Measurements from ENCODE around the gene INPP4A. TPM values are rescaled to one million over a fixed set of nuclear protein-coding genes. Genes with fewer than 3 reads are reported as not detected.

The INPP4A gene
- total and polyA plus RNA-seq, 8 donors = 4.0 to 13.4 (median 7.3) TPM

- H3K4me1 ChIP-seq = peaks cover 5 to 25% (median 22%) of the 10 kb centered on the region in 3 donors
Observed at GRCh38 chr2:98483257-98483861, 38.7 kb downstream of the INPP4A start.

GRCh38 chr2:98484121-98484557 lies 39.5 kb downstream of the INPP4A start:
- H3K4me1 ChIP-seq = peaks cover 5 to 25% (median 22%) of the 10 kb centered on the region in 3 donors
- no peak for FAIRE-seq

More at GRCh38 chr2:98483257-98483861, 38.7 kb downstream of the INPP4A start:
- TF ChIP-seq CTCF (IDR thresholded peaks at IDR 0.05) = no peak
- intact Hi-C loops (cut with DNase I) = no loop called here
- Histone ChIP-seq H3K27me3 (no peaks in the 10 kb centered on the region), H3K36me3 (no peaks in the 10 kb centered on the region), H3K9me3 (no peaks in the 10 kb centered on the region), H3K4me3 (no peak overlapping the region), H3K27ac (no peak overlapping the region)
- ATAC-seq = no peak
- no peak for FAIRE-seq
- WGBS, 2 donors = 92 to 94% methylated on average over 6 of the region's 6 CpGs
- DNase-seq = peak in 1 of 6 donors; percentile 31

DNA sequence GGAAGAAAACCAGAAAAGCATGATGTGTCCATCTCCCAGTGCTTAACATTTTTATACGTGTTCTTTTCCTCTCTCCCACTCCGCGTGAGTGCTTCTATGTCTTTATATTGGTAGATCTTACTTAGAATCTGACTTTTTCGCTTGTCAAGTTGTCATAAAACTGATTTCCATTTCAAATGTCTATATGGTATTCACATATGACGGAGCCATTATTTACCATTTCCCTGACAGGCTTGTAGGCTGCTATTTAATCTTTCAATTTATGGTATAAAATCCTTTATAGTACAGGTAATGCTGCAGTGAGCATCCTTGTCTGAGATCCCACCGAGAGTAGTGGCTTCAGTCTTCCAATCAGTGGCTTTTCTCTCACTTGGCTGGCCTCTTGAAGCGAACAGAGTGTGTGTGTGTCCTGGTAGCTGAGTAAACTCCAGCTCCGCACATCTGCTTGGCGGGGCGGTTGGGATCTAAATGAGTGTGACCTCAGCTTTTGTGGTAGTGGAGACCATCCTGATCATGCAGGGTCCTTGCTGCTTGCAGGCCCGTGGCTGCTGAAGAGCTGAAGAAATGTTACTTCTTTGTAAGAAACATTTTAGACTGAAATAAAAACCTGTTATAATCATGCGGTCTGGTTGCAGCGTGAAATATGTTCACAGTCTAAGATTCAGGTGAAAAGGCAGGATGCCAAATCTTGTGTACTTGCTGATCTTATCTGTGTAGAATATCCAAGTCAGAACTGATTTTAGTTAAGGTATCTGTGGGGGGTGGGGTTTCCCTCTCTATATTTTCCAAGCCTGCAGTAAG lies 40.2 kb downstream of the INPP4A start:
- H3K36me3 ChIP-seq = no peaks in the 10 kb centered on the region
- no peaks in the 10 kb centered on the region for H3K27me3 ChIP-seq
- H3K4me3 ChIP-seq = no peak overlapping the region
- H3K4me1 ChIP-seq = peaks cover 5 to 18% (median 16%) of the 10 kb centered on the region in 3 donors
- peak in 1 of 6 donors; percentile 32 for DNase-seq
- ATAC-seq = no peak
- WGBS, 2 donors = 80 to 84% methylated on average over 13 of the region's 13 CpGs
- FAIRE-seq = no peak
- H3K9me3 ChIP-seq = no peaks in the 10 kb centered on the region
- H3K27ac ChIP-seq = no peak overlapping the region
- intact Hi-C loops (cut with DNase I) = no loop called here
- TF ChIP-seq CTCF (IDR thresholded peaks at IDR 0.05) = no peak

More at GRCh38 chr2:98484121-98484557, 39.5 kb downstream of the INPP4A start:
- no peaks in the 10 kb centered on the region for H3K27me3 ChIP-seq
- no peaks in the 10 kb centered on the region for H3K9me3 ChIP-seq
- peak in 2 of 4 donors; percentile 24 to 26 for ATAC-seq
- H3K4me3 ChIP-seq = no peak overlapping the region
- peak in 1 of 6 donors; percentile 29 for DNase-seq
- TF ChIP-seq CTCF (IDR thresholded peaks at IDR 0.05) = no peak
- H3K27ac ChIP-seq = no peak overlapping the region
- WGBS, 2 donors = 53 to 55% methylated on average over 5 of the region's 5 CpGs
- intact Hi-C loops (cut with DNase I) = no loop called here
- no peaks in the 10 kb centered on the region for H3K36me3 ChIP-seq

- Histone ChIP-seq H3K4me1 (peaks cover 5 to 13% (median 10%) of the 10 kb centered on the region in 3 donors), H3K4me3 (no peak overlapping the region), H3K27me3 (no peaks in the 10 kb centered on the region), H3K36me3 (no peaks in the 10 kb centered on the region), H3K9me3 (no peaks in the 10 kb centered on the region), H3K27ac (no peak overlapping the region)
- intact Hi-C loops (cut with DNase I) = no loop called here
- WGBS, 2 donors = 96% methylated on average over 4 of the region's 4 CpGs
- TF ChIP-seq CTCF (IDR thresholded peaks at IDR 0.05) = no peak
- ATAC-seq (no peak), DNase-seq (peak in 1 of 6 donors; percentile 16), FAIRE-seq (no peak)
Observed at GRCh38 chr2:98485453-98485755, 40.7 kb downstream of the INPP4A start.

All from pancreas (tissue), 10 donors.